Neural cell (in vitro differentiated cells): ENCODE measurements around the gene ARPC5. TPM values are rescaled to one million over a fixed set of nuclear protein-coding genes. Genes with fewer than 3 reads are reported as not detected.

ENCODE experiments used
- H2AFZ ChIP-seq: fragments of 200-600, 300-800 bp; sonication (generic), shearing (Covaris generic); 2 replicates; pipeline ENCODE4 v1.6.0; 2014; ENCODE audit warnings: low read depth, mild to moderate bottlenecking, antibody characterized with exemption, low read length, moderate library complexity
- H3F3A ChIP-seq: fragments of 200-600 bp; shearing (Covaris generic); 2 replicates; pipeline ENCODE4 v1.6.1; 2016; ENCODE audit warnings: mild to moderate bottlenecking, moderate library complexity, mixed read lengths, antibody characterized with exemption, low read length; ENCODE audit not compliant: insufficient read depth, poor library complexity, severe bottlenecking
- H3K27ac ChIP-seq: fragments of 200-600, 300-800 bp; sonication (generic), shearing (Covaris generic); 2 replicates; pipeline ENCODE4 v1.5.1; 2014; ENCODE audit warnings: mild to moderate bottlenecking, low read length, moderate library complexity
- H3K27me3 ChIP-seq: fragments of 300-800, 200-600 bp; sonication (generic), shearing (Covaris generic); 2 replicates; pipeline ENCODE4 v1.6.0; 2014; ENCODE audit warnings: mild to moderate bottlenecking, low read depth, low read length, moderate library complexity; ENCODE audit not compliant: insufficient read depth
- H3K36me3 ChIP-seq: fragments of 300-800, 200-600 bp; sonication (generic), shearing (Covaris generic); 2 replicates; pipeline ENCODE4 v1.5.1; 2014; ENCODE audit warnings: mild to moderate bottlenecking, antibody characterized with exemption, low read length, moderate library complexity; ENCODE audit not compliant: insufficient read depth
- H3K4me2 ChIP-seq: fragments of 300-800, 200-600 bp; sonication (generic), shearing (Covaris generic); 2 replicates; pipeline ENCODE4 v1.6.0; 2014; ENCODE audit warnings: mild to moderate bottlenecking, low read length
- H3K4me3 ChIP-seq: fragments of 300-800, 200-600 bp; sonication (generic), shearing (Covaris generic); 2 replicates; pipeline ENCODE4 v1.5.1; 2014; ENCODE audit warnings: mild to moderate bottlenecking, low read length, moderate library complexity
- H3K79me2 ChIP-seq: fragments of 200-600 bp; shearing (Covaris generic); replicated peaks from 2 replicates; pipeline ENCODE4 v1.6.0; 2014; ENCODE audit warnings: mild to moderate bottlenecking, low read length, moderate library complexity; ENCODE audit not compliant: insufficient read depth
- H3K9ac ChIP-seq: fragments of 300-800, 200-600 bp; sonication (generic), shearing (Covaris generic); 2 replicates; pipeline ENCODE4 v1.6.1; 2016; ENCODE audit warnings: mild to moderate bottlenecking, low read length, mixed read lengths
- H3K9me2 ChIP-seq: fragments of 200-600 bp; shearing (Covaris generic); 2 replicates; pipeline ENCODE4 v1.6.1; 2016; ENCODE audit warnings: mild to moderate bottlenecking, low read length, mixed read lengths; ENCODE audit not compliant: insufficient read depth
- H3K9me3 ChIP-seq: fragments of 200-600, 300-800 bp; sonication (generic), shearing (Covaris generic); 2 replicates; pipeline ENCODE4 v1.6.1; 2016; ENCODE audit warnings: mild to moderate bottlenecking, mixed run types, low read length, moderate library complexity, mixed read lengths
- H4K20me1 ChIP-seq: fragments of 200-600 bp; shearing (Covaris generic); 2 replicates; pipeline ENCODE4 v1.6.1; 2016; ENCODE audit warnings: mild to moderate bottlenecking, mixed run types; ENCODE audit not compliant: insufficient read depth
- EP300 ChIP-seq: fragments of 450-650 bp; conservative IDR thresholded peaks from 2 replicates; pipeline ENCODE4 v1.6.1; 2014; ENCODE audit warnings: antibody characterized with exemption, mild to moderate bottlenecking, moderate library complexity; ENCODE audit not compliant: poor library complexity, severe bottlenecking
- EZH2 ChIP-seq: fragments of 200-600, 300-800 bp; shearing (Covaris generic), sonication (generic); IDR thresholded peaks from 2 replicates; pipeline ENCODE4 v1.6.1; 2014; ENCODE audit warnings: antibody characterized with exemption, low read length, borderline replicate concordance, mild to moderate bottlenecking; ENCODE audit not compliant: insufficient read depth, poor library complexity, severe bottlenecking
- MXI1 ChIP-seq: fragments of 450-650 bp; conservative IDR thresholded peaks from 2 replicates; pipeline ENCODE4 v1.6.1; 2014; ENCODE audit warnings: antibody characterized with exemption, mild to moderate bottlenecking; ENCODE audit not compliant: poor library complexity, severe bottlenecking
- POLR2AphosphoS5 ChIP-seq: IDR thresholded peaks from 2 replicates; pipeline ENCODE4 v1.6.1; 2012
- RAD21 ChIP-seq: fragments of 450-650 bp; conservative IDR thresholded peaks from 2 replicates; pipeline ENCODE4 v1.6.1; 2014; ENCODE audit warnings: antibody characterized with exemption, mild to moderate bottlenecking, moderate library complexity
- SMC3 ChIP-seq: fragments of 450-650 bp; conservative IDR thresholded peaks from 2 replicates; pipeline ENCODE4 v1.6.1; 2014; ENCODE audit warnings: antibody characterized with exemption, mild to moderate bottlenecking, moderate library complexity; ENCODE audit not compliant: poor library complexity
- TAF1 ChIP-seq: IDR thresholded peaks from 2 replicates; pipeline ENCODE4 v1.6.1; 2012; ENCODE audit warnings: low read depth
- polyA plus RNA-seq: library from polyadenylated mRNA; depleted of rRNA; stranded (reverse); fragments of >200 nt; gene quantifications from 2 replicates; pipeline ENCODE4 v1.2.3, GENCODE V29; 2014
- TF ChIP-seq, protein P1 (sequence below): IDR thresholded peaks from 2 replicates; pipeline ENCODE4 v1.6.1; 2012; ENCODE audit warnings: borderline replicate concordance
- TF ChIP-seq, protein P2 (sequence below): fragments of 450-650 bp; IDR thresholded peaks from 2 replicates; pipeline ENCODE4 v1.5.1; 2014; ENCODE audit warnings: antibody characterized with exemption, mild to moderate bottlenecking, moderate library complexity; ENCODE audit not compliant: poor library complexity, severe bottlenecking

The ARPC5 gene
- polyA plus RNA-seq, 1 donor from 2014 or later: 197 TPM

DNA sequence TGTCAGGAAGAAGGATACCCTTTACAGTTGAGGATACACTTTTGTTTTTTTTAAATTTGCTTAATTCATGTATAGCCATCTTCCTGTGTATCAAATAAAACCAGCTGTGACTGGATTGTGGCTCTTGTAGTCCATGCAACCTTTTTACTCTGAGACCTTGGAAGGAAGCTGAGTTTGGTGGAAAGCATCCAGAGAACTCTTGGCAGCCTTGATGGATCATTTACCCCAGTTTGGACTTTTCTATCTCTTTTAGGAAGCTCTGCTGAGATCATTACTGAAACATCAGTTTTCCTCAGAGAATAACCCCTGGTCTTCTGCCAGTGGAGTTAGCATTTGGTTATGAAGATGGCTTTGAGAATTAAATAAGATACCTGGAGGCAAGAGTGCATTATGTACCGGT is 38.8 kb upstream of the ARPC5 start:
- Histone ChIP-seq H3K9me2 (no peaks in the 10 kb centered on the region), H3K4me3 (no peak overlapping the region), H3K79me2 (no peaks in the 10 kb centered on the region), H3K4me2 (no peak overlapping the region), H4K20me1 (no peaks in the 10 kb centered on the region), H3K36me3 (no peaks in the 10 kb centered on the region), H3K27ac (no peak overlapping the region), H3K27me3 (no peaks in the 10 kb centered on the region), H2AFZ (no peak overlapping the region), H3K9me3 (peaks cover 5% of the 10 kb centered on the region), H3F3A (no peaks in the 10 kb centered on the region), H3K9ac (no peak overlapping the region)
- TF ChIP-seq, protein P1, sequence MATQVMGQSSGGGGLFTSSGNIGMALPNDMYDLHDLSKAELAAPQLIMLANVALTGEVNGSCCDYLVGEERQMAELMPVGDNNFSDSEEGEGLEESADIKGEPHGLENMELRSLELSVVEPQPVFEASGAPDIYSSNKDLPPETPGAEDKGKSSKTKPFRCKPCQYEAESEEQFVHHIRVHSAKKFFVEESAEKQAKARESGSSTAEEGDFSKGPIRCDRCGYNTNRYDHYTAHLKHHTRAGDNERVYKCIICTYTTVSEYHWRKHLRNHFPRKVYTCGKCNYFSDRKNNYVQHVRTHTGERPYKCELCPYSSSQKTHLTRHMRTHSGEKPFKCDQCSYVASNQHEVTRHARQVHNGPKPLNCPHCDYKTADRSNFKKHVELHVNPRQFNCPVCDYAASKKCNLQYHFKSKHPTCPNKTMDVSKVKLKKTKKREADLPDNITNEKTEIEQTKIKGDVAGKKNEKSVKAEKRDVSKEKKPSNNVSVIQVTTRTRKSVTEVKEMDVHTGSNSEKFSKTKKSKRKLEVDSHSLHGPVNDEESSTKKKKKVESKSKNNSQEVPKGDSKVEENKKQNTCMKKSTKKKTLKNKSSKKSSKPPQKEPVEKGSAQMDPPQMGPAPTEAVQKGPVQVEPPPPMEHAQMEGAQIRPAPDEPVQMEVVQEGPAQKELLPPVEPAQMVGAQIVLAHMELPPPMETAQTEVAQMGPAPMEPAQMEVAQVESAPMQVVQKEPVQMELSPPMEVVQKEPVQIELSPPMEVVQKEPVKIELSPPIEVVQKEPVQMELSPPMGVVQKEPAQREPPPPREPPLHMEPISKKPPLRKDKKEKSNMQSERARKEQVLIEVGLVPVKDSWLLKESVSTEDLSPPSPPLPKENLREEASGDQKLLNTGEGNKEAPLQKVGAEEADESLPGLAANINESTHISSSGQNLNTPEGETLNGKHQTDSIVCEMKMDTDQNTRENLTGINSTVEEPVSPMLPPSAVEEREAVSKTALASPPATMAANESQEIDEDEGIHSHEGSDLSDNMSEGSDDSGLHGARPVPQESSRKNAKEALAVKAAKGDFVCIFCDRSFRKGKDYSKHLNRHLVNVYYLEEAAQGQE: no peak
- TF ChIP-seq RAD21 (no peak), EP300 (no peak), POLR2AphosphoS5 (no peak), SMC3 (no peak), MXI1 (no peak), EZH2 (no peak), TAF1 (no peak)
- TF ChIP-seq, protein P2, sequence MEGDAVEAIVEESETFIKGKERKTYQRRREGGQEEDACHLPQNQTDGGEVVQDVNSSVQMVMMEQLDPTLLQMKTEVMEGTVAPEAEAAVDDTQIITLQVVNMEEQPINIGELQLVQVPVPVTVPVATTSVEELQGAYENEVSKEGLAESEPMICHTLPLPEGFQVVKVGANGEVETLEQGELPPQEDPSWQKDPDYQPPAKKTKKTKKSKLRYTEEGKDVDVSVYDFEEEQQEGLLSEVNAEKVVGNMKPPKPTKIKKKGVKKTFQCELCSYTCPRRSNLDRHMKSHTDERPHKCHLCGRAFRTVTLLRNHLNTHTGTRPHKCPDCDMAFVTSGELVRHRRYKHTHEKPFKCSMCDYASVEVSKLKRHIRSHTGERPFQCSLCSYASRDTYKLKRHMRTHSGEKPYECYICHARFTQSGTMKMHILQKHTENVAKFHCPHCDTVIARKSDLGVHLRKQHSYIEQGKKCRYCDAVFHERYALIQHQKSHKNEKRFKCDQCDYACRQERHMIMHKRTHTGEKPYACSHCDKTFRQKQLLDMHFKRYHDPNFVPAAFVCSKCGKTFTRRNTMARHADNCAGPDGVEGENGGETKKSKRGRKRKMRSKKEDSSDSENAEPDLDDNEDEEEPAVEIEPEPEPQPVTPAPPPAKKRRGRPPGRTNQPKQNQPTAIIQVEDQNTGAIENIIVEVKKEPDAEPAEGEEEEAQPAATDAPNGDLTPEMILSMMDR: no peak

DNA sequence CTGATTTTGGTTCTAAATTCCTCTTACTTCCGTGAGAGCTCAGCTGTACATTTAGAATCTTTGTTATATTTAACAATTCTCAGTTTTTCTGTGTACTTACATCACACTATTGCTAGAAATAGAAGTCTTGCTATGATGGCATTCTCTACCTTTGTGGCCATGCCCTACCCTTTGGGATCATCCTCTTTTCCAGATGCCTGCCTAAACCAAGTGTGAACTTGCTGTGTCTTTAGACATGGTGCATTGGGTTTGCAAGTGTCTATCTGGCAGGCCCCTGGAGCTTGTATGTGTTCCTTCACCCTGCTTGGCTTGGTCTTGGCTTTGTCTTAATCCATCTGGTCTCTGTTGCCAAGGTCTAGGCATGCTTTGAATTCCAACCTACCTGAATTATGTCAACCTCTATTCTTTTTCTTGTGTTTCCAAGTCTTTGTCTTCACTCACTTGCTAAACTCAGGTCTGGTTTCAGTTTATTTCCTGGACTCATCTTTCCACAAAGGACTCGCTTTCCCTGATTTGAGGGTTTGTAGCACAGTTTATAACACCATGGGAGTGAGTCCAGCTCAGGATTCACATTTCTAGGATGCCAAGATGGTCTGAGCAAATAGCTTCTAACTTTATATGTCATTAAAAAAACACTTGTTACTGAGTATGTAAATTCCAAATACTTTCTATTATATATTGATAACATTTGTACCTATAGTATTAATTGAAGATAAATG is 38.2 kb upstream of the ARPC5 start:
- no peaks in the 10 kb centered on the region for H3K9me2 ChIP-seq
- no peaks in the 10 kb centered on the region for H4K20me1 ChIP-seq
- TF ChIP-seq RAD21 (no peak), SMC3 (no peak), POLR2AphosphoS5 (no peak), EZH2 (no peak), EP300 (no peak), TAF1 (no peak), MXI1 (no peak)
- TF ChIP-seq, protein P2: no peak
- TF ChIP-seq, protein P1: no peak
- H2AFZ ChIP-seq: no peak overlapping the region
- no peak overlapping the region for H3K4me3 ChIP-seq
- H3K27ac ChIP-seq: no peak overlapping the region
- no peaks in the 10 kb centered on the region for H3K27me3 ChIP-seq
- no peak overlapping the region for H3K4me2 ChIP-seq
- peaks cover 5% of the 10 kb centered on the region for H3K9me3 ChIP-seq
- H3K36me3 ChIP-seq: no peaks in the 10 kb centered on the region
- H3F3A ChIP-seq: no peaks in the 10 kb centered on the region
- H3K9ac ChIP-seq: no peak overlapping the region
- H3K79me2 ChIP-seq: no peaks in the 10 kb centered on the region
